MG63 (cell line): ENCODE data around the gene SH2D1A. TPM values are rescaled to one million over a fixed set of nuclear protein-coding genes. Genes with fewer than 3 reads are reported as not detected.
"Not testable (repeated sequence)": the region's sequence is repeated elsewhere in the genome, so short reads cannot be mapped to it uniquely, and the experiment has no call there.

Experiments
- DNase-seq: peaks from one replicate; pipeline ENCODE4 v3.0.0-alpha.2; 2020
- H3K27me3 ChIP-seq: fragments of 250-450 bp; sonication (Bioruptor Pico); 2 replicates; pipeline ENCODE4 v1.5.1; 2020; ENCODE audit warnings: mild to moderate bottlenecking, moderate library complexity
- H3K36me3 ChIP-seq: fragments of 250-450 bp; sonication (Bioruptor Pico); 2 replicates; pipeline ENCODE4 v1.5.1; 2020; ENCODE audit warnings: mild to moderate bottlenecking, moderate library complexity
- H3K4me3 ChIP-seq: fragments of 250-450 bp; sonication (Bioruptor Pico); 2 replicates; pipeline ENCODE4 v1.5.1; 2020; ENCODE audit warnings: mild to moderate bottlenecking, moderate library complexity
- H3K9me3 ChIP-seq: fragments of 250-450 bp; sonication (Bioruptor Pico); 2 replicates; pipeline ENCODE4 v1.5.1; 2020; ENCODE audit warnings: mild to moderate bottlenecking, moderate library complexity
- total RNA-seq: library from RNA; depleted of rRNA; stranded (reverse); fragments of >200 nt; shearing (Covaris generic); gene quantifications from 2 replicates; pipeline ENCODE4 v1.2.3, GENCODE V29; 2014; ENCODE audit warnings: low replicate concordance; rRNA removed

SH2D1A gene
- total RNA-seq, 1 experiment from 2014 or later = not detected

DNA sequence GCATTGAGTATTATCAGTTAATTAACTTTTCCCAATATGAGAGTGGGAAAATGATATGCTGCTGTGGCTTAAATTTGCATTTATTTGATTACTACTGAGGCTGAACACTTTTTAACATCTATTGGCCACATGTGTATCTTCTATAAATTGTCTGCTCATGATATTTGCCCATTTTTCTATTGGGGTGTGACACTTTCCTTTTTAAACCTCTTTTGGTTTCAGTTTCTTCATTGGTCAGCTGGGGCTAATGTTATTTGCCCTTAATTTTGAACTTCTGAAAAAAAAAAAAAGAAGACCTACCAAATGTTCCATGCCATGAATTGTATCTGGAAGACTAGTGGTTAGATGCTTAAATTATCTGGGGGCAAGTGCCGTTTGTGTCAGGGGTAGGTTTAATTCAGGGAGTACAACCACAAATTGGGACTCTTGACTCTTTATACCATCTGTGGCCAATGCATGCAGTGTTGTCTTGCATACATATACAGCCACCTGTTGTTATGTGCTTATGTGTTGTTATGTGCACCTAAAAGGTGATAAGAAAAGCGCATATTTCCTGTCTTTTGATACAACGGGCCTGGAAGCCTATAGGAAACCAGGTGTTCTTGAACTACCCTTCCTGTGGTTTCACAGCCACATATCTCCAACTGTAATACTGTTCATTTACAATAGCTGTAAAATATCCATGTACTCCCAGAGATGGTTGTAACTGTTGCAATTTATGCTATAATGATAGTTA lies 49.0 kb downstream of the SH2D1A start:
- no peaks in the 10 kb centered on the region for H3K36me3 ChIP-seq
- no peak overlapping the region for H3K4me3 ChIP-seq
- no peaks in the 10 kb centered on the region for H3K9me3 ChIP-seq
- no peaks in the 10 kb centered on the region for H3K27me3 ChIP-seq
- no peak for DNase-seq

DNA sequence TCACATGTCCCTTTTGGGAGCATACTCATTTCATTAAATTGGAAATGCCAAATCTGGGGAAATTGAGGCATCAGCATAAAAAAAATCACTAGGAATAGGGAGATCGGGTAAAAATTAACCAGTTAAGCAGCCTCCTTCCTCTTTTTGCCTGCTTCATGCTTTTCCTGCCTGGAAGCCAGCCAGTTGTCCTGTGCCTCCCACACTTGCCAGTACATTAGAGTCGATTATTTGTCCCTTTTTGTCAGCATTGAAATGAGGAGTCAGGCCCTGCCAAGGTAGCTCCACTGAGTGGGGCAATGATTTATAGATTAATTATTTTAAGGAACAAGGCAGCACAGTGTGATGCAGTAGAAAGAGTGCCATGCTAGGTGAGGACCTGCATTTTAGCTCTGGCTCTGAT lies 55.3 kb downstream of the SH2D1A start:
- no peak for DNase-seq
- H3K9me3 ChIP-seq = no peaks in the 10 kb centered on the region
- no peaks in the 10 kb centered on the region for H3K27me3 ChIP-seq
- no peaks in the 10 kb centered on the region for H3K36me3 ChIP-seq
- no peak overlapping the region for H3K4me3 ChIP-seq

DNA sequence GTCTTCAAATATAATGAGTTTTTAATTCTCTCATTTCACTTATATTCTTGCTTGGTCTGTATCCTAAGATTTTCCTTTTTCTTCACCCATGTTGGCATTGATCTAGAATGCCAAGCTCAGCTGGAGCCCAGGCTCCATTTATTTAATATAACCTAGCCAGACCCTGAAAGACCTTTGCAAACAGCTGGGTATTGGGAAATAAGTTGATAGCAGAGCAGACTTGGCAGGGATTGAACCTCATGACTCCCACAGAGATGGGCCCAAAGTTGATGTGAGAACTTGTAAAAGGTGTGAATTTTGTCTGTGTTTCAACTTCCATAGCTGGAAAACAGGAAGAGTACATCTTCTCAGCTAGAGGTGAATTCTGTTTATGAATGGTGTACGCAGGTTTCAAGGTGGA lies 59.5 kb downstream of the SH2D1A start:
- H3K36me3 ChIP-seq = no peaks in the 10 kb centered on the region
- no peaks in the 10 kb centered on the region for H3K9me3 ChIP-seq
- no peaks in the 10 kb centered on the region for H3K27me3 ChIP-seq
- DNase-seq = no peak
- no peak overlapping the region for H3K4me3 ChIP-seq

DNA sequence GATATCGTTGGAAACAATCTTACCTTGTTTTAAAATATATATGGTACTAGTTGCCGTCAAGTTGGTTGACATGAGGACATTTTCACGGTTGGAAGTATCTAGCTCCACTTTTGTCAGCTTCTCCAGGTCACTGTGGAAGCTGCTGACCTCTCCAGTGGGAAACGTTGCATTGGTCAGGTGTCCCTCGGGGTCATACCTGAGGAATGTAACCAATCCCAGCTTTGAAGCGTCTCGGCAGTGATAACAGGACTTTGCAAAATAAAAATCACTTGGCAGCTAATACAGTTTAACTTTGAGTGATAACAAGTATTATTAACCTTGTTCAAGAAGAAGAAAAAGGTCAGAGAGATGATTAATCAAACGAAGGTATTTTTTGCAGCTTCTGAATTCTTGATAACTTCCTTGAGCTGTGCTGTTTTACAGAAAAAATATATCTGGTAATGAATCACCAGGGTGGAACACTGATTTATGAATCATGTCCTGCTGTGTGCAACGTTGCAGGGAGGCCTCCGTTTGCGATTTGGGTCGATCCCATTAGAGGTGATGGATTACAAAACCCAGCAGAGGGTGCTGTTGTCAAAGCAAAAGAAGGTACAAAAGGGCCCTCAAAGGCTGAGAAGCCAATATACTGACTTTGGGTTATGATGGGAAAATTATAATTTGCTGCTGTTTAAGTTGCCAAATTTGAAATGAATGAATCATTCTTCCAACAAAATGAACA lies 60.1 kb downstream of the SH2D1A start:
- DNase-seq = peak; percentile 49
- no peaks in the 10 kb centered on the region for H3K9me3 ChIP-seq
- no peak overlapping the region for H3K4me3 ChIP-seq
- H3K36me3 ChIP-seq = no peaks in the 10 kb centered on the region
- no peaks in the 10 kb centered on the region for H3K27me3 ChIP-seq

DNA sequence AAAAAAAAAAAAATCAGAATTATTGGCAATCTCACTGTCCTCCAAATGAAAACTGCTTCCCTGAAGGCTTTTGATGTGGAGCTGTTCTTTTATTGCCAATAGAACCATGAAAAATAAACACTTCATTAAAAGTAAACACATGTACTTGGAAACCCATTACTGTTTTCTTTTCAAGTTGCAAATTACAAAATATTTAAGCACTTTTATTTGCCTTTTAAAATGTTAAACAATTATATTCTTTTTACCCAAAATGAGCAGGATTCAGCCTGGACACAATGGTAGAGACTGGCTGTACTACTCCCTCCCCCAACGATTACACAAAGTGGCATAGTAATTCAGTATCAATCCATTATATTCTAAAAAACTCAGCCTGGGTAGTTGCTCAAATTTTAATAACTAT lies 60.9 kb downstream of the SH2D1A start:
- no peaks in the 10 kb centered on the region for H3K36me3 ChIP-seq

DNA sequence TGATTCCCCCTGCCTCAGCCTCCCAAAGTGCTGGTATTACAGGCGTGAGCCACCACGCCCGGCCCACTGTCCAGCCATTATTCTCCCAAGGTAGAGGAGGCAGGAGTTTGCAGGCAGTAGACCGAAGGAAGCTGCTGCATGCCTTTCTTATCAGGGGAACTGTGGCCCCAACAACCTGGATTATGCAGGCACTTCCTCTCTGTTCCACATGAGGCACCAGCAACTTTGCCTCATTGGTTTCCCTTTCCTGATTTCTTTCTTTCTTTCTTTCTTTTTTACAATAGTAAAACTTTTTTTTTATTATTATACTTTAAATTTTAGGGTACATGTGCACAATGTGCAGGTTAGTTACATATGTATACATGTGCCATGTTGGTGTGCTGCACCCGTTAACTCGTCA lies 62.0 kb downstream of the SH2D1A start:
- not testable (repeated sequence) for H3K36me3 ChIP-seq, H3K4me3 ChIP-seq, H3K27me3 ChIP-seq, DNase-seq, H3K9me3 ChIP-seq

More for the DNA sequence above, 60.9 kb downstream of the SH2D1A start:
- H3K9me3 ChIP-seq = no peaks in the 10 kb centered on the region
- H3K4me3 ChIP-seq = no peak overlapping the region
- no peaks in the 10 kb centered on the region for H3K27me3 ChIP-seq
- no peak for DNase-seq

DNA sequence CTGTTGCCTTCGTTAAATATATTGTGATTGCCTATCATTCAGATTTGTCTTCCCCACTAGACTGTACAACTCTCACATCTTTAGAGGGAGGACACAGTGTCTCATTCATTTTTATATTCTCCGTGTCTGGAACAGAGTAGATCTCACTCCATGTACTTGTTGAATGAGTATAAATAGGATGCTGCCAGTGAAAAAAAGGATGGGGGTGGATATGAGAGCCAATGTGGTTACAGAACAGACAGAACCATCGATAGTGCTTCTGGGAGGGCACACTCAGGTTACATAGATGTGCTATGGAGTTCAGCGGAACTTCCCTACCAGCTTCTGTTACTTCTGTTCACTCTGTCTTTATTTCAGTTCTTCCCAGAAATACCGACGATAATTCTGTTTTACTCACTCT lies 66.9 kb downstream of the SH2D1A start:
- Histone ChIP-seq H3K9me3 (no peaks in the 10 kb centered on the region), H3K36me3 (no peaks in the 10 kb centered on the region), H3K27me3 (no peaks in the 10 kb centered on the region), H3K4me3 (no peak overlapping the region)
- no peak for DNase-seq

DNA sequence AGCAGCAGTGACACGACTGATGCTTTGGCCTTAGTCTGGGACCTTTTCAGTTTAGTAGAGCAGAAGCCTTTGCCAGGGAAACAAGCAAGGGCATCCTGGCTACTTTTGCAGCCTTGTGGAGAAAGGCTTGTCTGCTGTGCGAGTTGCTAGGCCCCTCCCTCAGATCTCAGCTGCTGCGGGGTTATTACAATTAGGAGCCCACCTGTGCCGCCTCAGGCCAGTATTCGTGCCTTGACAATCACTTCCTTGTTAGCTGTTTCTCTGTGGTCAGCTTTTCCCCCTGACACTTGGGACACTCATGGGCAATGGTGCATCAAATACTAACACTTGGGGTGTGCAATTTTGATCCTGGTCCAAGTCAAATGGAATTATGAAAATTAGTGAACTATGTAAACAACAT lies 67.9 kb downstream of the SH2D1A start:
- no peak for DNase-seq
- H3K27me3 ChIP-seq = no peaks in the 10 kb centered on the region
- H3K4me3 ChIP-seq = no peak overlapping the region
- H3K9me3 ChIP-seq = no peaks in the 10 kb centered on the region
- no peaks in the 10 kb centered on the region for H3K36me3 ChIP-seq

DNA sequence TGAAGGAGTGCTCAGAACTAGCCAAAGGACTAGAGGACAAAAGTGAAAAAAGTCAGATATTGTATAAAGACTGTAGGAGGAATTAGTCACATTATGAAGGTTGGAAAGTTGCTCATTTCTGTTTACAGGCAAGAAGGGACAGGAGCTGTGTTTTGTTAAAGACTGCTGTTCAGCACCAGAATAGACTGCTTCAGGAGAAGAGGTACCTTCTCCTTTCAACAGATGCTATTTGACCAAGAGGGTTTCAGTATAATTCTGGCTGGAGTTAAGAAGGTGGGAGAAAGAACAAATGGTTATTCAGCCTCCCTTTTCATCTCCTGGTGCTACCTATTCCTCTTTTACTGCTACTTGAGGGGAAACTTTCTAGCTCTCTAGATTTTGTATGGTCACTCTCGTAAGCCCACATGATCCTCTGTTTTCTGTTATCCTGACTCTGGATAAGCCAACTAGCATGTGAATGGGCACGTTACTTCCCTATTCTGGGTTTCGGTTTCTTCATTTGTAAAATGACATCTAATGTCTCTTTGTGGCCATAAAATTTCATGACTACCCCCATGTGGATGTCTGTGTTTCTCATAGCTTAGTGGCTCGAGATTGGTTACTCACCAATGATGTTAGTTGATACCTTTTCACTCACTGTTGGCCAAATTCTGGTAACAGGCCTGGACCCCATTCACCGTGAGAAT lies 68.9 kb downstream of the SH2D1A start:
- no peak for DNase-seq
- Histone ChIP-seq H3K9me3 (no peaks in the 10 kb centered on the region), H3K27me3 (no peaks in the 10 kb centered on the region), H3K36me3 (no peaks in the 10 kb centered on the region), H3K4me3 (no peak overlapping the region)

DNA sequence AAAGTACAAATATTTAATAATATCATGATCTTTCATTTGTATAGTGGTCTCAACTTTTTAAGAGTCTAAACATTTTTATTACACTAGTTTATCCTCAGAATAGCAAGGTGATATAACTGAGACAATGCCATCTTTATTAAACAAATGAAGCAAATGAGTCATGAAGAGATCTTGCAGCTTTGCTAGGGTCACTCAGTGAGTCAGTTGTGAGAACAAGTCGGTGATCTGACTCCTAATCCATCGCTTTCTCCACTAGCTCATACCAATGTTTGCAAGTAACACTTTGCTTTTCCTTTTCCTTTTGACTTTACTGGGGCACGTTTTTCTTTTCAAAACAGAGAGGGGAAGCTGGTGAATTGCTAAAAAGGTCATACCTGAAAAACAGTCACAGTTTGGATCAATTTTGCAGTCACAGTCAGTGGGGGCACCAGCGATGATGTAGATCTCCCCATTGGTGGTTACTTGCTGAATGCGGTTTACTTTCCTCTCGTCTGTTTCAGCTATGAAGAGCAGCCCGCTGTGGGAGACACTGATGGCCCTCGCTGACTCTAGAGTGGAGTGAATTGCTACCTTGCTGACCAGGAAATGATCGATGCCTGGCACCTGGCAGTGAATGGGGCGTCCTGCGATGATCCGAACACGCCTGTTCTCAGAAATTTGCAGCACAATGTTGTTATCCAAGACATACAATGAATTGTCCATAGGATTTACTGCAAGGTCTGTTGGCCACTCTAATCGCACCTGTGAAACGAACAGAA lies 75.7 kb downstream of the SH2D1A start:
- no peak overlapping the region for H3K4me3 ChIP-seq
- H3K36me3 ChIP-seq = no peaks in the 10 kb centered on the region
- no peaks in the 10 kb centered on the region for H3K27me3 ChIP-seq
- no peaks in the 10 kb centered on the region for H3K9me3 ChIP-seq
- no peak for DNase-seq

Other genes with a start within 250 kb of the SH2D1A start
- not detected in 2 replicates for gene TEX13D, start 13.9 kb upstream of the SH2D1A start, total RNA-seq